Stimulated activated naive CD8-positive, alpha-beta T cell treated with anti-CD3 and anti-CD28 coated beads, Interleukin-15, Interleukin-2, amounts not matched to agents 100 U/mL and 50 U/mL, for 24 hours (primary cell): ENCODE data around the gene TBPL1.

Experiments
- ATAC-seq: fragments of 150-1000 bp; cut with Tn5 transposase; one replicate; pipeline ENCODE4 v1.10.0; 2021
- DNase-seq: peaks from one replicate; pipeline ENCODE4 v3.0.0; 2021

TBPL1 gene

GRCh38 chr6:134007077-134007476 lies 54.1 kb downstream of the TBPL1 start:
- ATAC-seq = no peak

GRCh38 chr6:134009876-134010275 lies 56.9 kb downstream of the TBPL1 start:
- ATAC-seq = peak; percentile 65

More at GRCh38 chr6:134007077-134007476, 54.1 kb downstream of the TBPL1 start:
- no peak for DNase-seq

GRCh38 chr6:134010400-134010799 lies 57.4 kb downstream of the TBPL1 start:
- ATAC-seq (no peak), DNase-seq (no peak)

More at GRCh38 chr6:134009876-134010275, 56.9 kb downstream of the TBPL1 start:
- no peak for DNase-seq

GRCh38 chr6:134010974-134011373 lies 58.0 kb downstream of the TBPL1 start:
- DNase-seq = no peak

GRCh38 chr6:134014588-134015137 lies 61.6 kb downstream of the TBPL1 start:
- no peak for DNase-seq

More at GRCh38 chr6:134010974-134011373, 58.0 kb downstream of the TBPL1 start:
- ATAC-seq = no peak

GRCh38 chr6:134015719-134016557 lies 62.9 kb downstream of the TBPL1 start:
- ATAC-seq (no peak), DNase-seq (no peak)

More at GRCh38 chr6:134014588-134015137, 61.6 kb downstream of the TBPL1 start:
- no peak for ATAC-seq

GRCh38 chr6:134016558-134016814 lies 63.5 kb downstream of the TBPL1 start:
- ATAC-seq (no peak), DNase-seq (no peak)

- DNase-seq (no peak), ATAC-seq (no peak)
These were observed 67.0 kb downstream of the TBPL1 start for GRCh38 chr6:134020071-134020470.

- no peak for ATAC-seq
- DNase-seq = no peak
These were observed 67.5 kb downstream of the TBPL1 start for GRCh38 chr6:134020543-134020942.

GRCh38 chr6:134020968-134021367 lies 67.9 kb downstream of the TBPL1 start:
- no peak for ATAC-seq

GRCh38 chr6:134021396-134022122 lies 68.5 kb downstream of the TBPL1 start:
- no peak for ATAC-seq

More at GRCh38 chr6:134020968-134021367, 67.9 kb downstream of the TBPL1 start:
- no peak for DNase-seq

GRCh38 chr6:134022650-134023049 lies 69.6 kb downstream of the TBPL1 start:
- DNase-seq = no peak
- no peak for ATAC-seq

More at GRCh38 chr6:134021396-134022122, 68.5 kb downstream of the TBPL1 start:
- DNase-seq = no peak

GRCh38 chr6:134026597-134026996 lies 73.6 kb downstream of the TBPL1 start:
- DNase-seq (no peak), ATAC-seq (no peak)

- ATAC-seq = no peak
These were observed 75.4 kb downstream of the TBPL1 start for GRCh38 chr6:134028438-134028837.

GRCh38 chr6:134029495-134030455 lies 76.8 kb downstream of the TBPL1 start:
- ATAC-seq (no peak), DNase-seq (no peak)

More at GRCh38 chr6:134028438-134028837, 75.4 kb downstream of the TBPL1 start:
- no peak for DNase-seq

GRCh38 chr6:134031696-134032255 lies 78.8 kb downstream of the TBPL1 start:
- DNase-seq (no peak), ATAC-seq (no peak)

- no peak for ATAC-seq
- DNase-seq = no peak
These were observed 81.5 kb downstream of the TBPL1 start for GRCh38 chr6:134034478-134034877.

- ATAC-seq (no peak), DNase-seq (no peak)
These were observed 82.2 kb downstream of the TBPL1 start for GRCh38 chr6:134034961-134035822.

- DNase-seq (no peak), ATAC-seq (peak; percentile 57)
These were observed 82.8 kb downstream of the TBPL1 start for GRCh38 chr6:134035823-134036296.

GRCh38 chr6:134039116-134039515 lies 86.1 kb downstream of the TBPL1 start:
- no peak for DNase-seq
- ATAC-seq = no peak
